HFFc6 (cell line): ENCODE results near the gene RPL13. TPM values are rescaled to one million over a fixed set of nuclear protein-coding genes. Genes with fewer than 3 reads are reported as not detected.

ENCODE experiments used
- DNase-seq: peaks from one replicate; pipeline ENCODE4 v3.0.0-alpha.2; 2018
- H3K27ac Mint-ChIP-seq: 2 replicates; pipeline ENCODE4 v1.8.0; 2020; ENCODE audit warnings: mild to moderate bottlenecking, mixed read lengths
- H3K27me3 Mint-ChIP-seq: 2 replicates; pipeline ENCODE4 v1.8.0; 2021; ENCODE audit warnings: mild to moderate bottlenecking, moderate library complexity, mixed read lengths; ENCODE audit not compliant: insufficient read depth
- H3K36me3 Mint-ChIP-seq: 2 replicates; pipeline ENCODE4 v1.8.0; 2021; ENCODE audit warnings: low read depth, mixed read lengths
- H3K4me1 Mint-ChIP-seq: 2 replicates; pipeline ENCODE4 v1.8.0; 2020; ENCODE audit warnings: low read depth, mixed read lengths
- H3K4me3 Mint-ChIP-seq: 2 replicates; pipeline ENCODE4 v1.8.0; 2020; ENCODE audit warnings: mild to moderate bottlenecking, moderate library complexity, mixed read lengths
- H3K9me3 Mint-ChIP-seq: 2 replicates; pipeline ENCODE4 v1.8.0; 2020; ENCODE audit warnings: mild to moderate bottlenecking, mixed read lengths
- CTCF ChIP-seq: fragments of 200-600 bp; sonication (generic); IDR thresholded peaks from 2 replicates; pipeline ENCODE4 v1.5.0; 2021; ENCODE audit warnings: antibody characterized with exemption, mild to moderate bottlenecking
- total RNA-seq, 6 experiments: library from RNA; stranded (reverse); fragmentation: NEBNext Ultra II Directional; extraction: Animal tissue kit (Norgen Biotek cat#: 25700); gene quantifications; 2 replicates in 1 of 6; 3 replicates in 5 of 6; pipeline ENCODE4 v1.2.3, GENCODE V29; 2021

The RPL13 gene
- total RNA-seq, 6 experiments from 2014 or later, result 1,572 to 1,808 (median 1,628) TPM

GRCh38 chr16:89599902-89600301, 39.4 kb downstream of the RPL13 start:
- DNase-seq, result no peak
- TF ChIP-seq CTCF, result no peak
- H3K9me3 Mint-ChIP-seq, result no peaks in the 10 kb centered on the region
- H3K36me3 Mint-ChIP-seq, result no peaks in the 10 kb centered on the region; the same call in 1 of the 2 replicates
- H3K4me3 Mint-ChIP-seq, result no peak overlapping the region
- no peaks in the 10 kb centered on the region for H3K27me3 Mint-ChIP-seq
- peaks cover 20% of the 10 kb centered on the region for H3K4me1 Mint-ChIP-seq
- no peak overlapping the region for H3K27ac Mint-ChIP-seq

- no peak for DNase-seq
- Mint-ChIP-seq H3K27ac (no peak overlapping the region), H3K4me1 (peaks cover 20% of the 10 kb centered on the region), H3K9me3 (no peaks in the 10 kb centered on the region), H3K4me3 (no peak overlapping the region), H3K36me3 (no peaks in the 10 kb centered on the region; the same call in 1 of the 2 replicates), H3K27me3 (no peaks in the 10 kb centered on the region)
- TF ChIP-seq CTCF, result no peak
Observed at GRCh38 chr16:89600427-89600826, 39.9 kb downstream of the RPL13 start.

- Mint-ChIP-seq H3K4me3 (no peak overlapping the region), H3K36me3 (no peaks in the 10 kb centered on the region), H3K4me1 (peaks cover 20% of the 10 kb centered on the region), H3K27me3 (no peaks in the 10 kb centered on the region), H3K9me3 (no peaks in the 10 kb centered on the region), H3K27ac (no peak overlapping the region)
- no peak for DNase-seq
- TF ChIP-seq CTCF, result no peak
Observed at GRCh38 chr16:89600956-89601355, 40.5 kb downstream of the RPL13 start.

GRCh38 chr16:89601906-89602272, 41.4 kb downstream of the RPL13 start:
- Mint-ChIP-seq H3K27me3 (no peaks in the 10 kb centered on the region), H3K9me3 (no peaks in the 10 kb centered on the region), H3K36me3 (no peaks in the 10 kb centered on the region), H3K4me3 (peak overlapping the region; percentile 76), H3K4me1 (peaks cover 20% of the 10 kb centered on the region), H3K27ac (peak overlapping the region; percentile 82)
- no peak for DNase-seq
- TF ChIP-seq CTCF, result no peak

- peak overlapping the region; percentile 76 for H3K4me3 Mint-ChIP-seq
- H3K9me3 Mint-ChIP-seq, result no peaks in the 10 kb centered on the region
- peak overlapping the region; percentile 82 for H3K27ac Mint-ChIP-seq
- H3K4me1 Mint-ChIP-seq, result peaks cover 20% of the 10 kb centered on the region
- H3K36me3 Mint-ChIP-seq, result no peaks in the 10 kb centered on the region
- TF ChIP-seq CTCF, result no peak
- peak; percentile 79 for DNase-seq
- H3K27me3 Mint-ChIP-seq, result peaks cover under 1% of the 10 kb centered on the region; the same call in 1 of the 2 replicates
Observed at GRCh38 chr16:89602273-89602951, 41.9 kb downstream of the RPL13 start.
